HEK293 (cell line): Measurements from ENCODE around the gene OBSCN.

Experiments used
- CTCF ChIA-PET: fragments of 350-600 bp; formaldehyde crosslinking; extraction: SDS; loops from one replicate; lab custom pipeline; 2021; ENCODE audit warnings: antibody characterized with exemption; lab: Yijun Ruan, JAX
- POLR2A ChIA-PET: fragments of 300-600 bp; formaldehyde crosslinking; extraction: SDS; loops from one replicate; lab custom pipeline; 2020; ENCODE audit warnings: antibody characterized with exemption, inconsistent platforms; lab: Yijun Ruan, JAX
- H3K27ac ChIP-seq: fragments of 200-500 bp; sonication (Bioruptor generic); 2 replicates; pipeline ENCODE4 v1.5.1; 2014; ENCODE audit warnings: low read depth, low read length, control low read depth, inconsistent platforms; ENCODE audit errors: extremely low read depth
- H3K36me3 ChIP-seq, 2 experiments: fragments of 200-500 bp in 1 of 2; sonication (Bioruptor generic) in 1 of 2; 1 replicate in 1 of 2; 2 replicates in 1 of 2; pipeline ENCODE4 v1.5.1; 2014 to 2017; ENCODE audit warnings: inconsistent platforms in 2 of 2, low read length in 2 of 2; ENCODE audit not compliant: control insufficient read depth in 2 of 2, insufficient read depth in 1 of 2
- H3K4me1 ChIP-seq: fragments of 200-500 bp; sonication (Bioruptor generic); 2 replicates; pipeline ENCODE4 v1.5.1; 2014; ENCODE audit warnings: mild to moderate bottlenecking, low read length, inconsistent platforms; ENCODE audit not compliant: control insufficient read depth, insufficient read depth
- H3K4me3 ChIP-seq: 2 replicates; pipeline ENCODE4 v1.5.1; 2011; ENCODE audit warnings: low read depth, mild to moderate bottlenecking, control low read depth, low read length, moderate library complexity
- H3K9me3 ChIP-seq: fragments of 200-500 bp; sonication (Bioruptor generic); 2 replicates; pipeline ENCODE4 v1.5.1; 2014; ENCODE audit warnings: low read depth, low read length, inconsistent platforms; ENCODE audit not compliant: control insufficient read depth, insufficient read depth
- GFI1B ChIP-seq: fragments of 450-650 bp; formaldehyde crosslinking; IDR thresholded peaks from 2 replicates; pipeline ENCODE4 v1.5.1; 2016; ENCODE audit warnings: missing biosample characterization, missing genetic modification characterization
- GLI2 ChIP-seq: fragments of 450-650 bp; formaldehyde crosslinking; IDR thresholded peaks from 2 replicates; pipeline ENCODE4; 2017; ENCODE audit warnings: missing biosample characterization, missing genetic modification characterization, low read depth, borderline replicate concordance
- SETDB1 ChIP-seq: IDR thresholded peaks from one replicate; pipeline ENCODE4 v1.6.1; 2017; ENCODE audit warnings: mild to moderate bottlenecking, low read length, moderate library complexity, mixed read lengths; ENCODE audit not compliant: insufficient read length
- SP2 ChIP-seq: fragments of 450-650 bp; formaldehyde crosslinking; IDR thresholded peaks from 2 replicates; pipeline ENCODE4 v1.5.1; 2016; ENCODE audit warnings: missing biosample characterization, missing genetic modification characterization
- SP3 ChIP-seq: fragments of 450-650 bp; formaldehyde crosslinking; IDR thresholded peaks from 2 replicates; pipeline ENCODE4 v1.5.1; 2016; ENCODE audit warnings: missing biosample characterization, missing genetic modification characterization
- ZFP37 ChIP-seq: fragments of 450-650 bp; formaldehyde crosslinking; IDR thresholded peaks from 2 replicates; pipeline ENCODE4 v1.5.1; 2016; ENCODE audit warnings: missing biosample characterization, missing genetic modification characterization
- ZNF169 ChIP-seq: fragments of 450-650 bp; formaldehyde crosslinking; IDR thresholded peaks from 2 replicates; pipeline ENCODE4 v1.5.1; 2016; ENCODE audit warnings: missing biosample characterization, missing genetic modification characterization
- ZNF174 ChIP-seq: fragments of 450-650 bp; formaldehyde crosslinking; IDR thresholded peaks from 2 replicates; pipeline ENCODE4 v1.5.0; 2017; ENCODE audit warnings: missing biosample characterization, mild to moderate bottlenecking, missing genetic modification characterization
- ZNF221 ChIP-seq: fragments of 450-650 bp; formaldehyde crosslinking; IDR thresholded peaks from 2 replicates; pipeline ENCODE4 v1.5.1; 2017; ENCODE audit warnings: missing biosample characterization, missing genetic modification characterization, borderline replicate concordance
- ZNF292 ChIP-seq: fragments of 450-650 bp; formaldehyde crosslinking; IDR thresholded peaks from 2 replicates; pipeline ENCODE4 v1.5.1; 2016; ENCODE audit warnings: low read depth, missing biosample characterization, missing genetic modification characterization, borderline replicate concordance
- ZNF311 ChIP-seq: fragments of 450-650 bp; formaldehyde crosslinking; IDR thresholded peaks from 2 replicates; pipeline ENCODE4 v1.5.1; 2017; ENCODE audit warnings: missing biosample characterization, missing genetic modification characterization, borderline replicate concordance
- ZNF324 ChIP-seq: fragments of 450-650 bp; formaldehyde crosslinking; IDR thresholded peaks from 2 replicates; pipeline ENCODE4 v1.5.1; 2016; ENCODE audit warnings: missing biosample characterization, missing genetic modification characterization
- ZNF501 ChIP-seq: fragments of 450-650 bp; formaldehyde crosslinking; IDR thresholded peaks from 2 replicates; pipeline ENCODE4 v1.5.1; 2016; ENCODE audit warnings: missing biosample characterization, missing genetic modification characterization
- ZNF560 ChIP-seq: fragments of 450-650 bp; formaldehyde crosslinking; IDR thresholded peaks from 2 replicates; pipeline ENCODE4 v1.5.1; 2017; ENCODE audit warnings: missing biosample characterization, missing genetic modification characterization, borderline replicate concordance
- ZNF626 ChIP-seq: fragments of 450-650 bp; sonication (Bioruptor Pico); formaldehyde crosslinking; IDR thresholded peaks from 2 replicates; pipeline ENCODE4 v1.5.1; 2018; ENCODE audit warnings: missing biosample characterization, missing genetic modification characterization, inconsistent platforms
- ZNF701 ChIP-seq: fragments of 450-650 bp; formaldehyde crosslinking; IDR thresholded peaks from 2 replicates; pipeline ENCODE4 v1.5.1; 2016; ENCODE audit warnings: missing biosample characterization, missing genetic modification characterization
- ZNF785 ChIP-seq: fragments of 450-650 bp; formaldehyde crosslinking; IDR thresholded peaks from 2 replicates; pipeline ENCODE4 v1.5.1; 2016; ENCODE audit warnings: missing biosample characterization, missing genetic modification characterization
- ZSCAN30 ChIP-seq: fragments of 450-650 bp; IDR thresholded peaks from 2 replicates; pipeline ENCODE4 v1.5.1; 2018; ENCODE audit warnings: missing biosample characterization, mild to moderate bottlenecking, missing genetic modification characterization, moderate library complexity
- ZXDB ChIP-seq: fragments of 450-650 bp; formaldehyde crosslinking; IDR thresholded peaks from 2 replicates; pipeline ENCODE4 v1.5.1; 2016; ENCODE audit warnings: missing biosample characterization, missing genetic modification characterization
- TF ChIP-seq, protein P1 (sequence below): fragments of 450-650 bp; formaldehyde crosslinking; IDR thresholded peaks from 2 replicates; pipeline ENCODE4 v1.5.1; 2017; ENCODE audit warnings: missing biosample characterization, missing genetic modification characterization
- TF ChIP-seq, protein P2 (sequence below): fragments of 450-650 bp; formaldehyde crosslinking; conservative IDR thresholded peaks from 2 replicates; pipeline ENCODE4 v1.5.1; 2016; ENCODE audit warnings: low read depth, missing biosample characterization, missing genetic modification characterization
- TF ChIP-seq, protein P3 (sequence below): fragments of 450-650 bp; formaldehyde crosslinking; IDR thresholded peaks from 2 replicates; pipeline ENCODE4 v1.5.1; 2016; ENCODE audit warnings: missing biosample characterization, missing genetic modification characterization

The OBSCN gene

DNA sequence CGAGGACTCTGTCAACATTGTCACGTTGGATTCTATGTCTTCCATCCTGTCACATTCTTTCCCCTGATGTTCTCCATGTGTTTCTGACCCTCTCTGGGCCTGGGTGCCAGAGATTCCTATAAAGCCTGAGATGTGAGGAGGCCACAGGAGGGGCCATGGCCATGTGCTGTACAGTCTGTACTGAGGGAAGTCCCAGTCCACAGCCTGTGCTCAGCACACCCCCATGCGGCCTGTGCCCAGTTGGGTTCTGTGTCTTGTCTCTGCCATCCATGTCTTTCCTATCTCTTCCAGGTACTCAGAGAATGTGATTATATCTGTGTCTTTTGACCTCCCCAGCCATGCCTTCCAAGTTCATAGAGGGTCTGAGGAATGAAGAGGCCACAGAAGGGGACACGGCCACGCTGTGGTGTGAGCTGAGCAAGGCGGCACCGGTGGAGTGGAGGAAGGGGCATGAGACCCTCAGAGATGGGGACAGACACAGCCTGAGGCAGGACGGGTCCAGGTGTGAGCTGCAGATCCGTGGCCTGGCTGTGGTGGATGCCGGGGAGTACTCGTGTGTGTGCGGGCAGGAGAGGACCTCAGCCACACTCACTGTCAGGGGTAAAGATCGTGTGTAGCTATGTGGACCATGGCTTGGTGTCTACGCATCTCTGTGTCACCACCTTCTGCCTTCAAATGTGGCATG, 86.1 kb downstream of the OBSCN start:
- POLR2A ChIA-PET: no interaction called here
- no peaks in the 10 kb centered on the region for H3K4me1 ChIP-seq

DNA sequence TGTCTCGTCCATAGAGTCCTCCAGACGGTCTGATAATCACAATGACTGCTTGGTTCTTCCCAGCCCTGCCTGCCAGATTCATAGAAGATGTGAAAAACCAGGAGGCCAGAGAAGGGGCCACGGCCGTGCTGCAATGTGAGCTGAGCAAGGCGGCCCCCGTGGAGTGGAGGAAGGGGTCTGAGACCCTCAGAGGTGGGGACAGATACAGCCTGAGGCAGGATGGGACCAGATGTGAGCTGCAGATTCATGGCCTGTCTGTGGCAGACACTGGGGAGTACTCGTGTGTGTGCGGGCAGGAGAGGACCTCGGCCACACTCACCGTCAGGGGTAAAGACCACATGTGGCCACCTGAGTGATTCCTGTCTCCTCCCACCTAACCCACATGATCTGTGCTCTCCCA, 86.9 kb downstream of the OBSCN start:
- no peak overlapping the region for H3K4me3 ChIP-seq
- H3K27ac ChIP-seq: no peak overlapping the region
- TF ChIP-seq ZNF292 (tag by site-specific recombination): no peak
- TF ChIP-seq ZFP37 (tag by site-specific recombination): no peak
- TF ChIP-seq, protein P1, sequence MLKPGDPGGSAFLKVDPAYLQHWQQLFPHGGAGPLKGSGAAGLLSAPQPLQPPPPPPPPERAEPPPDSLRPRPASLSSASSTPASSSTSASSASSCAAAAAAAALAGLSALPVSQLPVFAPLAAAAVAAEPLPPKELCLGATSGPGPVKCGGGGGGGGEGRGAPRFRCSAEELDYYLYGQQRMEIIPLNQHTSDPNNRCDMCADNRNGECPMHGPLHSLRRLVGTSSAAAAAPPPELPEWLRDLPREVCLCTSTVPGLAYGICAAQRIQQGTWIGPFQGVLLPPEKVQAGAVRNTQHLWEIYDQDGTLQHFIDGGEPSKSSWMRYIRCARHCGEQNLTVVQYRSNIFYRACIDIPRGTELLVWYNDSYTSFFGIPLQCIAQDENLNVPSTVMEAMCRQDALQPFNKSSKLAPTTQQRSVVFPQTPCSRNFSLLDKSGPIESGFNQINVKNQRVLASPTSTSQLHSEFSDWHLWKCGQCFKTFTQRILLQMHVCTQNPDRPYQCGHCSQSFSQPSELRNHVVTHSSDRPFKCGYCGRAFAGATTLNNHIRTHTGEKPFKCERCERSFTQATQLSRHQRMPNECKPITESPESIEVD (tag by site-specific recombination): no peak
- TF ChIP-seq GLI2: no peak
- TF ChIP-seq, protein P2, sequence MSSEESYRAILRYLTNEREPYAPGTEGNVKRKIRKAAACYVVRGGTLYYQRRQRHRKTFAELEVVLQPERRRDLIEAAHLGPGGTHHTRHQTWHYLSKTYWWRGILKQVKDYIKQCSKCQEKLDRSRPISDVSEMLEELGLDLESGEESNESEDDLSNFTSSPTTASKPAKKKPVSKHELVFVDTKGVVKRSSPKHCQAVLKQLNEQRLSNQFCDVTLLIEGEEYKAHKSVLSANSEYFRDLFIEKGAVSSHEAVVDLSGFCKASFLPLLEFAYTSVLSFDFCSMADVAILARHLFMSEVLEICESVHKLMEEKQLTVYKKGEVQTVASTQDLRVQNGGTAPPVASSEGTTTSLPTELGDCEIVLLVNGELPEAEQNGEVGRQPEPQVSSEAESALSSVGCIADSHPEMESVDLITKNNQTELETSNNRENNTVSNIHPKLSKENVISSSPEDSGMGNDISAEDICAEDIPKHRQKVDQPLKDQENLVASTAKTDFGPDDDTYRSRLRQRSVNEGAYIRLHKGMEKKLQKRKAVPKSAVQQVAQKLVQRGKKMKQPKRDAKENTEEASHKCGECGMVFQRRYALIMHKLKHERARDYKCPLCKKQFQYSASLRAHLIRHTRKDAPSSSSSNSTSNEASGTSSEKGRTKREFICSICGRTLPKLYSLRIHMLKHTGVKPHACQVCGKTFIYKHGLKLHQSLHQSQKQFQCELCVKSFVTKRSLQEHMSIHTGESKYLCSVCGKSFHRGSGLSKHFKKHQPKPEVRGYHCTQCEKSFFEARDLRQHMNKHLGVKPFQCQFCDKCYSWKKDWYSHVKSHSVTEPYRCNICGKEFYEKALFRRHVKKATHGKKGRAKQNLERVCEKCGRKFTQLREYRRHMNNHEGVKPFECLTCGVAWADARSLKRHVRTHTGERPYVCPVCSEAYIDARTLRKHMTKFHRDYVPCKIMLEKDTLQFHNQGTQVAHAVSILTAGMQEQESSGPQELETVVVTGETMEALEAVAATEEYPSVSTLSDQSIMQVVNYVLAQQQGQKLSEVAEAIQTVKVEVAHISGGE (tag by site-specific recombination): no peak
- TF ChIP-seq, all 188 proteins: peak for 0
- ChIA-PET POLR2A (no interaction called here), CTCF (no interaction called here)
- Histone ChIP-seq H3K36me3 (peaks cover 0 to 10% of the 10 kb centered on the region in 2 experiments; a peak in 1 of 3 replicates), H3K9me3 (no peaks in the 10 kb centered on the region), H3K4me1 (no peaks in the 10 kb centered on the region)

More for the DNA sequence above, 86.1 kb downstream of the OBSCN start:
- CTCF ChIA-PET: no interaction called here
- Histone ChIP-seq H3K27ac (no peak overlapping the region), H3K4me3 (no peak overlapping the region)
- TF ChIP-seq ZNF311 (tag by site-specific recombination): no peak
- TF ChIP-seq ZNF560 (tag by site-specific recombination): no peak
- TF ChIP-seq SETDB1: no peak
- TF ChIP-seq ZNF324 (tag by site-specific recombination): no peak
- TF ChIP-seq ZXDB: no peak
- TF ChIP-seq SP2 (tag by site-specific recombination): no peak
- TF ChIP-seq, all 188 proteins: peak for 0
- Histone ChIP-seq H3K9me3 (no peaks in the 10 kb centered on the region), H3K36me3 (peaks cover 0 to 7% of the 10 kb centered on the region in 2 experiments; a peak in 1 of 3 replicates)

DNA sequence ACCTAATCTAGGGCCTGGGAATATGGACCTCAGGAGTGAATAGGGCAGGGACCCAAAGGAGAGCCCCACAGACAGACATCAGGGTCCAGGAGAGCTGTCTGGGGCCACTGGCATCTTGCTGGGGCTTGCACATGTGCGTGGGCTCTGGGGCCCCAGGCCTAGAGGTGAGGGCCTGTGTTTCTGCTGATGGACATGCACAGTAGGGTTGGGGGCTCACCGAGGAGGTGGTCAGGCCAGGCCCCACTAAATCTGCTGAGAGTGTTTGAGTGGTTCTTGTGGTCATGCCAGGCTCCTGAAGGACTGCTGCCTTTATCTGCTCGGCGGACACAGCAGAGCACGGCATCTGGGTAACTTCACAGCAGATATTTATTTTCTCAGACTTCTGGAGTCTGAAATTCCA, 87.4 kb downstream of the OBSCN start:
- no peak for TF ChIP-seq ZNF169
- TF ChIP-seq, protein P3, sequence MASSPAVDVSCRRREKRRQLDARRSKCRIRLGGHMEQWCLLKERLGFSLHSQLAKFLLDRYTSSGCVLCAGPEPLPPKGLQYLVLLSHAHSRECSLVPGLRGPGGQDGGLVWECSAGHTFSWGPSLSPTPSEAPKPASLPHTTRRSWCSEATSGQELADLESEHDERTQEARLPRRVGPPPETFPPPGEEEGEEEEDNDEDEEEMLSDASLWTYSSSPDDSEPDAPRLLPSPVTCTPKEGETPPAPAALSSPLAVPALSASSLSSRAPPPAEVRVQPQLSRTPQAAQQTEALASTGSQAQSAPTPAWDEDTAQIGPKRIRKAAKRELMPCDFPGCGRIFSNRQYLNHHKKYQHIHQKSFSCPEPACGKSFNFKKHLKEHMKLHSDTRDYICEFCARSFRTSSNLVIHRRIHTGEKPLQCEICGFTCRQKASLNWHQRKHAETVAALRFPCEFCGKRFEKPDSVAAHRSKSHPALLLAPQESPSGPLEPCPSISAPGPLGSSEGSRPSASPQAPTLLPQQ (tag by site-specific recombination): no peak
- no peak for TF ChIP-seq SP3 (tag by site-specific recombination)
- TF ChIP-seq ZNF785 (tag by site-specific recombination): no peak
- TF ChIP-seq ZNF501 (tag by site-specific recombination): no peak
- TF ChIP-seq ZNF701 (tag by site-specific recombination): no peak
- no peak for TF ChIP-seq ZNF174
- TF ChIP-seq ZNF626 (tag by site-specific recombination): no peak
- no peak for TF ChIP-seq ZNF221 (tag by site-specific recombination)
- no peak for TF ChIP-seq ZSCAN30 (tag by site-specific recombination)
- TF ChIP-seq GFI1B (tag by site-specific recombination): no peak
- no peaks in the 10 kb centered on the region for H3K9me3 ChIP-seq
- ChIA-PET CTCF (no interaction called here), POLR2A (no interaction called here)
- H3K4me1 ChIP-seq: no peaks in the 10 kb centered on the region
- peaks cover 0 to 10% of the 10 kb centered on the region in 2 experiments; a peak in 1 of 3 replicates for H3K36me3 ChIP-seq
- no peak overlapping the region for H3K27ac ChIP-seq
- no peak overlapping the region for H3K4me3 ChIP-seq
